K562 (cell line): ENCODE measurements around the gene COQ4. TPM values are rescaled to one million over a fixed set of nuclear protein-coding genes. Genes with fewer than 3 reads are reported as not detected.

Experiments
- BCLAF1 ChIP-seq, 2 experiments: fragments of 450-650 bp in 1 of 2; IDR thresholded peaks; 2 replicates each; pipeline ENCODE4 v1.6.1; 2011 to 2017; ENCODE audit warnings: low read depth in 2 of 2, antibody characterized with exemption in 1 of 2, borderline replicate concordance in 1 of 2, low read length in 1 of 2, mild to moderate bottlenecking in 1 of 2, mixed read lengths in 1 of 2; ENCODE audit not compliant: control insufficient read depth in 1 of 2
- GABPB2 ChIP-seq: fragments of 250-450 bp; sonication (Bioruptor Pico); conservative IDR thresholded peaks from 2 replicates; pipeline ENCODE4 v1.5.1; 2021; ENCODE audit warnings: mild to moderate bottlenecking
- KAT7 ChIP-seq: sonication (generic); formaldehyde crosslinking; IDR thresholded peaks from 2 replicates; pipeline ENCODE4 v1.8.0; 2022; ENCODE audit warnings: missing genetic modification reagents, mild to moderate bottlenecking, borderline replicate concordance
- LCOR ChIP-seq: sonication (generic); formaldehyde crosslinking; IDR thresholded peaks from 2 replicates; pipeline ENCODE4 v1.8.0; 2022; ENCODE audit warnings: mild to moderate bottlenecking, missing genetic modification reagents
- MEIS2 ChIP-seq: fragments of 450-650 bp; IDR thresholded peaks from 2 replicates; pipeline ENCODE4 v1.6.1; 2014; ENCODE audit warnings: mild to moderate bottlenecking; ENCODE audit not compliant: partially characterized antibody
- NEUROD1 ChIP-seq: fragments of 150-350 bp; IDR thresholded peaks from 2 replicates; pipeline ENCODE4 v1.6.1; 2014; ENCODE audit warnings: borderline replicate concordance, low read length, low read depth; ENCODE audit not compliant: partially characterized antibody
- RBM15 ChIP-seq: fragments of 200-400 bp; formaldehyde crosslinking; IDR thresholded peaks from 2 replicates; pipeline ENCODE4 v1.6.1; 2018; ENCODE audit warnings: mild to moderate bottlenecking, low read length, moderate library complexity; ENCODE audit not compliant: insufficient read depth
- TBP ChIP-seq: optimal IDR thresholded peaks from 2 replicates; pipeline ENCODE3; 2011; ENCODE audit warnings: low read depth, low read length, improper control_type of control experiment
- THAP12 ChIP-seq: fragments of 250-450 bp; sonication (Bioruptor Pico); IDR thresholded peaks from 2 replicates; pipeline ENCODE4 v1.9.0; 2021; ENCODE audit warnings: mild to moderate bottlenecking, inconsistent platforms
- ZBTB26 ChIP-seq: fragments of 450-650 bp; formaldehyde crosslinking; IDR thresholded peaks from 2 replicates; pipeline ENCODE4 v1.4.0; 2022; ENCODE audit warnings: missing genetic modification characterization
- ZNF584 ChIP-seq: fragments of 200-800 bp; sonication (Bioruptor generic); IDR thresholded peaks from 2 replicates; pipeline ENCODE4 v1.6.1; 2016; ENCODE audit warnings: low read depth, mild to moderate bottlenecking, missing genetic modification characterization, missing compliant biosample characterization
- polyA plus RNA-seq, 8 experiments: library from polyadenylated mRNA; depleted of rRNA in 4 of 8; stranded (reverse) in 5 of 8; unstranded in 3 of 8; fragments of >200 nt; fragmentation: Nextera tagmentation in 2 of 8; fragmentation: Illumina TruSeq in 1 of 8; extraction: Ambion mirVana in 2 of 8; extraction: Trizol in 1 of 8; gene quantifications; 2 replicates each; pipeline versions ENCODE4 v1.2.1 to v1.2.3, GENCODE V29; 2011 to 2014; ENCODE audit warnings: inconsistent platforms in 1 of 8, missing spikeins in 1 of 8
- total RNA-seq, 7 experiments: library from RNA; depleted of rRNA in 6 of 7; stranded (reverse); fragments of >200 nt in 6 of 7; fragmentation: Illumina TruSeq in 2 of 7; extraction: Trizol in 2 of 7; gene quantifications; 2 replicates each; pipeline versions ENCODE4 v1.2.1 to v1.2.3, GENCODE V29; 2011 to 2021; ENCODE audit warnings: low replicate concordance in 1 of 7
- TF ChIP-seq, protein P1 (sequence below): fragments of 250-450 bp; sonication (Bioruptor Pico); IDR thresholded peaks from 2 replicates; pipeline ENCODE4 v1.5.0; 2021
- TF ChIP-seq, protein P2 (sequence below), 2 experiments: fragments of 150-350 bp in 1 of 2; IDR thresholded peaks; 2 replicates each; pipeline ENCODE4 v1.6.1; 2012 to 2016; ENCODE audit warnings: low read depth in 2 of 2, low read length in 2 of 2, mild to moderate bottlenecking in 1 of 2, moderate library complexity in 1 of 2

COQ4 gene
- total and polyA plus RNA-seq, 9 of the 15 experiments (the other 6 are each of a cell fraction or from before 2014, with no cell fraction given): 9.1 to 135 (median 67.2) TPM

- TF ChIP-seq, protein P1, sequence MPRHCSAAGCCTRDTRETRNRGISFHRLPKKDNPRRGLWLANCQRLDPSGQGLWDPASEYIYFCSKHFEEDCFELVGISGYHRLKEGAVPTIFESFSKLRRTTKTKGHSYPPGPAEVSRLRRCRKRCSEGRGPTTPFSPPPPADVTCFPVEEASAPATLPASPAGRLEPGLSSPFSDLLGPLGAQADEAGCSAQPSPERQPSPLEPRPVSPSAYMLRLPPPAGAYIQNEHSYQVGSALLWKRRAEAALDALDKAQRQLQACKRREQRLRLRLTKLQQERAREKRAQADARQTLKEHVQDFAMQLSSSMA (CRISPR knock-in tag): no peak
- TF ChIP-seq KAT7 (CRISPR knock-in tag): no peak
- peak; percentile 72 for TF ChIP-seq THAP12 (CRISPR knock-in tag)
- TF ChIP-seq LCOR (CRISPR knock-in tag): no peak
- TF ChIP-seq GABPB2: peak; percentile 71; the same call in 1 of the 2 replicates
- TF ChIP-seq ZBTB26 (CRISPR knock-in tag): peak; percentile 90; the same call in 1 of the 2 replicates
- TF ChIP-seq, protein P2, sequence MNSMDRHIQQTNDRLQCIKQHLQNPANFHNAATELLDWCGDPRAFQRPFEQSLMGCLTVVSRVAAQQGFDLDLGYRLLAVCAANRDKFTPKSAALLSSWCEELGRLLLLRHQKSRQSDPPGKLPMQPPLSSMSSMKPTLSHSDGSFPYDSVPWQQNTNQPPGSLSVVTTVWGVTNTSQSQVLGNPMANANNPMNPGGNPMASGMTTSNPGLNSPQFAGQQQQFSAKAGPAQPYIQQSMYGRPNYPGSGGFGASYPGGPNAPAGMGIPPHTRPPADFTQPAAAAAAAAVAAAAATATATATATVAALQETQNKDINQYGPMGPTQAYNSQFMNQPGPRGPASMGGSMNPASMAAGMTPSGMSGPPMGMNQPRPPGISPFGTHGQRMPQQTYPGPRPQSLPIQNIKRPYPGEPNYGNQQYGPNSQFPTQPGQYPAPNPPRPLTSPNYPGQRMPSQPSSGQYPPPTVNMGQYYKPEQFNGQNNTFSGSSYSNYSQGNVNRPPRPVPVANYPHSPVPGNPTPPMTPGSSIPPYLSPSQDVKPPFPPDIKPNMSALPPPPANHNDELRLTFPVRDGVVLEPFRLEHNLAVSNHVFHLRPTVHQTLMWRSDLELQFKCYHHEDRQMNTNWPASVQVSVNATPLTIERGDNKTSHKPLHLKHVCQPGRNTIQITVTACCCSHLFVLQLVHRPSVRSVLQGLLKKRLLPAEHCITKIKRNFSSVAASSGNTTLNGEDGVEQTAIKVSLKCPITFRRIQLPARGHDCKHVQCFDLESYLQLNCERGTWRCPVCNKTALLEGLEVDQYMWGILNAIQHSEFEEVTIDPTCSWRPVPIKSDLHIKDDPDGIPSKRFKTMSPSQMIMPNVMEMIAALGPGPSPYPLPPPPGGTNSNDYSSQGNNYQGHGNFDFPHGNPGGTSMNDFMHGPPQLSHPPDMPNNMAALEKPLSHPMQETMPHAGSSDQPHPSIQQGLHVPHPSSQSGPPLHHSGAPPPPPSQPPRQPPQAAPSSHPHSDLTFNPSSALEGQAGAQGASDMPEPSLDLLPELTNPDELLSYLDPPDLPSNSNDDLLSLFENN (IDR thresholded peaks at IDR 0.05; ENCODE audit: low read depth in 2 of 2, low read length in 2 of 2): peak; percentile 48 to 84; a peak in 3 of 4 replicates
- no peak for TF ChIP-seq ZNF584 (CRISPR knock-in tag)
- TF ChIP-seq RBM15: 0 out of 2 replicates have a peak, but pooled peaks have one; percentile 68
- TF ChIP-seq MEIS2: no peak
- TF ChIP-seq NEUROD1: peak; percentile 92
- TF ChIP-seq BCLAF1 (IDR thresholded peaks at IDR 0.05; ENCODE audit: borderline replicate concordance in 1 of 2, control insufficient read depth in 1 of 2, low read depth in 2 of 2, low read length in 1 of 2): no peak
- TF ChIP-seq TBP: peak; percentile 95
Measured at GRCh38 chr9:128322404-128323211, at the start of gene COQ4, which contains the start of gene TRUB2 (continued).
